ENCODE results near the gene CNTNAP1. TPM values are rescaled to one million over a fixed set of nuclear protein-coding genes. Genes with fewer than 3 reads are reported as not detected.

CNTNAP1 gene
- total RNA-seq, 1 donor from 2014 or later, result 10.5 TPM

- Histone ChIP-seq H3K36me3 (no peaks in the 10 kb centered on the region), H3K4me3 (no peak overlapping the region), H3K27me3 (no peaks in the 10 kb centered on the region), H3K9me3 (no peaks in the 10 kb centered on the region), H3K4me1 (no peaks in the 10 kb centered on the region), H3K27ac (no peak overlapping the region)
- TF ChIP-seq CTCF (IDR thresholded peaks at IDR 0.05), result no peak
- intact Hi-C loops (cut with DNase I), result no loop called here
- no peak for DNase-seq (ENCODE audit: low spot score in 2 of 2)
These were observed 34.6 kb upstream of the CNTNAP1 start for GRCh38 chr17:42647778-42648177.

DNA sequence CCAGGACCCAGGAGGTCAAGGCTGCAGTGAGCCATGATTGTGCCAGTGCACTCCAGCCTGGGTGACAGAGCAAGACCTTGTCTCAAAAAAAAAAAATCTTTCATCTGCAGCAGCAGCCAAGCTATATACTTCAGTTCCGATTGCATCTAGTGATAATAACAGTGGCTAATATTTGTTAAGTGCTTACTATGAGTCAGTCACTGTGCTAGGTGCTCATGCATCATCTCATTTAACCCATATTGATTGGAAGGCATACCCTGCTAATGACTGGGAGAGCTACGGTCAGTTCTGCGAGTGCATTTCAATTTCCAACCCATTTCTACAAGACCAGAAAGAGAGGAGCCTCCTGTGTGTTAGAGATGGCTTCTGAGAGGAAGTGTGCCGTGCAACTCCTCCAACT, 30.9 kb upstream of the CNTNAP1 start:
- H3K27ac ChIP-seq, result no peak overlapping the region
- no peak for DNase-seq (ENCODE audit: low spot score in 2 of 2)
- no peak for TF ChIP-seq CTCF (IDR thresholded peaks at IDR 0.05)
- H3K9me3 ChIP-seq, result no peaks in the 10 kb centered on the region
- no peak overlapping the region for H3K4me3 ChIP-seq
- H3K4me1 ChIP-seq, result peaks cover 4 to 7% of the 10 kb centered on the region in 2 donors
- intact Hi-C loops (cut with DNase I), result no loop called here
- no peaks in the 10 kb centered on the region for H3K36me3 ChIP-seq
- no peaks in the 10 kb centered on the region for H3K27me3 ChIP-seq

GRCh38 chr17:42653179-42654124, 28.9 kb upstream of the CNTNAP1 start:
- Histone ChIP-seq H3K4me3 (peak overlapping the region; percentile 40 to 67), H3K27ac (peak overlapping the region; percentile 69 to 78), H3K9me3 (no peaks in the 10 kb centered on the region), H3K27me3 (no peaks in the 10 kb centered on the region), H3K4me1 (peaks cover 4 to 7% of the 10 kb centered on the region in 2 donors), H3K36me3 (no peaks in the 10 kb centered on the region)
- peak in 1 of 2 donors; percentile 78 for DNase-seq (ENCODE audit: low spot score in 2 of 2)
- no peak for TF ChIP-seq CTCF (IDR thresholded peaks at IDR 0.05)
- intact Hi-C loops (cut with DNase I), result no loop called here

GRCh38 chr17:42655528-42655927, 26.8 kb upstream of the CNTNAP1 start:
- Histone ChIP-seq H3K36me3 (no peaks in the 10 kb centered on the region), H3K27me3 (no peaks in the 10 kb centered on the region), H3K9me3 (no peaks in the 10 kb centered on the region), H3K4me3 (no peak overlapping the region), H3K27ac (no peak overlapping the region), H3K4me1 (peaks cover 11 to 12% of the 10 kb centered on the region in 2 donors)
- intact Hi-C loops (cut with DNase I), result no loop called here
- TF ChIP-seq CTCF (IDR thresholded peaks at IDR 0.05), result no peak
- DNase-seq (ENCODE audit: low spot score in 2 of 2), result no peak

DNA sequence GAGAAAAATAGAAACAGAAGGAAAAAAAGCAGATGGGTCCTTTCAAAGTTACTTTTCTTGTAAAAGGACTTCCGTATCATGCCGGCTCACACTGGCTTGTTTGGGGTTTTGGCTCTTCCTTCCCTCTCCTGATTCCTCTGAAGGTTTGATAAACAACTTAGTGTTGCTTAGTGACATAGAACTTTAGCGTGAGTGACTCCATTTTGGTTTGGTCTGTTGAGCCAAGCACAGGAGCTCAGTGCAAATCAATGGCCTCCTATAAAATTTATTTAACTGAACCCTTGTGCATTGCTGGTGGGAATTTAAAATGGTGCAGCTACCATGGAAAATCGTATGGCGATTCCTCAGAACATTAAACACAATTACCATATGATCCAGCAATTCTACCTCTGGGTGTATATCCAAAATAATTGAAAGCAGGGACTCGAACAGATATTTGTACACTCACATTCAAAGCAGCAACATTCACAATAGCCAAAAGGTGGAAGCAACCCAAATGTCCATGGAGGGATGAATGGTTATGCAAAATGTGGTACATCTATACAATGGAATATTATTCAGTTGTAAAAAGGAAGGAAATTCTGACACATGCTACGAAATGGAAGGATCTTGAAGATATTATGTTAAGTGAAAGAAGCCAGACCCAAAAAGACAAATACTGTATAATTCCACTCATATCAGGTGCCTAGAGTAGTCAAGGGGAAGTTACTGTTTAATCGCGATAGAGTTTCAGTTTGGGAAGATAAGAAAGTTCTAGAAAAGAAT, 24.3 kb upstream of the CNTNAP1 start:
- Histone ChIP-seq H3K4me1 (peaks cover 13 to 19% of the 10 kb centered on the region in 2 donors), H3K36me3 (peaks cover 9 to 11% of the 10 kb centered on the region in 2 donors), H3K9me3 (no peaks in the 10 kb centered on the region), H3K27ac (no peak overlapping the region), H3K27me3 (no peaks in the 10 kb centered on the region), H3K4me3 (no peak overlapping the region)
- intact Hi-C loops (cut with DNase I), result no loop called here
- DNase-seq (ENCODE audit: low spot score in 2 of 2), result no peak
- TF ChIP-seq CTCF (IDR thresholded peaks at IDR 0.05), result no peak
